ENCODE results near the gene CRIP2. TPM values are rescaled to one million over a fixed set of nuclear protein-coding genes. Genes with fewer than 3 reads are reported as not detected.

Gene CRIP2
- total and polyA plus RNA-seq, 2 of the 13 experiments (the other 11 are each of a cell fraction or from before 2014, with no cell fraction given), result 31.6 to 37.9 TPM

DNA sequence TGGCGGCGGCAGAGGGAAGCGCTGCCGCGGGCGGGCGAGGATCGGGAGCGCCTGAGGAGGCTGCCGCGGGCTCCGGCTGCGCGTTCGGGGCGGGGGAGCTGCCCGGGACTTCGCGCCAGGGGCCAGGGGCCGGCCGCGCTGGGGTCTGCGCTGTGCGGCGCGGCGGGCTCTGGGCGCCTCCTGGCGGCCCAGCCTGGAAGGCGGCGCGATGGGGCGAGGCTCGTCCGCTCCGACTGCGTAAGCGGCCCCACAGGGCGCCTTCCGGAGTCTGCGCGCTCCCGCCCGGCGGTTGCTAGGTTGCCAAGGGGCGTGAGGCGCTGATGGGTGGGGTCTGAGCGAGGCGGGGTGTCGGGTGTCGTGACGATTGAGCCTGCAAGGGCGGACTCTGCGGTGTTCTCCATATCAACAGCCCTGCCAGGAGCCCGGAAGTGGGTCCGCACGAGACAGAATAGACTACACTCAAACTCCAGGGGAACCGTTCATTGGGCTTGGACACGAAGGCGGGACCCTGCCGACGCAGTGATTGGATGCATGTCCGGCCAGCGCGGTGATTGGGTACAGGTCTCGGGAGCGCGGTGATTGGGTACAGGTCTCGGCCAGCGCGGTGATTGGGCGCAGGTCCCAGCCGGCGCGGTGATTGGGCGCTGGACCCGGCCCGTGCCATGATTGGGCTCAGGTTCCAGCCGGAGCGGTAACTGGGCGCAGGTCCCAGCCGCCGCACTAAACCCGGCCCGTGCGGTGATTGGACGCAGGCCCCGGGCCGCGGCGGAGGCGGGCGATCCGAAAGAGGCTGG lies 16.1 kb downstream of the CRIP2 start, which contains the start of gene TEDC1 (continued):
- TF ChIP-seq, protein P1, sequence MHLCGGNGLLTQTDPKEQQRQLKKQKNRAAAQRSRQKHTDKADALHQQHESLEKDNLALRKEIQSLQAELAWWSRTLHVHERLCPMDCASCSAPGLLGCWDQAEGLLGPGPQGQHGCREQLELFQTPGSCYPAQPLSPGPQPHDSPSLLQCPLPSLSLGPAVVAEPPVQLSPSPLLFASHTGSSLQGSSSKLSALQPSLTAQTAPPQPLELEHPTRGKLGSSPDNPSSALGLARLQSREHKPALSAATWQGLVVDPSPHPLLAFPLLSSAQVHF (CRISPR knock-in tag; IDR thresholded peaks at IDR 0.05), result peak; percentile 71; the same call in 1 of the 2 replicates
- no peak for TF ChIP-seq JUND (CRISPR knock-in tag; IDR thresholded peaks at IDR 0.05)
- TF ChIP-seq CREM (IDR thresholded peaks at IDR 0.05), result peak; percentile 82
- no peak for TF ChIP-seq CREM (CRISPR knock-in tag; IDR thresholded peaks at IDR 0.05)
- no peak for TF ChIP-seq FOXP1 (IDR thresholded peaks at IDR 0.05)
- TF ChIP-seq FOXP1 (CRISPR knock-in tag; IDR thresholded peaks at IDR 0.05), result no peak
- 0 out of 2 replicates have a peak, but pooled peaks have one; percentile 58 for TF ChIP-seq ZNF850 (CRISPR knock-in tag; conservative IDR thresholded peaks at IDR 0.05)
- no peak for TF ChIP-seq ZFYVE20 (CRISPR knock-in tag; IDR thresholded peaks at IDR 0.05; ENCODE audit: borderline replicate concordance, low read depth)
- TF ChIP-seq THAP11 (CRISPR knock-in tag; IDR thresholded peaks at IDR 0.05), result peak; percentile 93
- TF ChIP-seq ZNF792 (CRISPR knock-in tag; IDR thresholded peaks at IDR 0.05), result 0 out of 2 replicates have a peak, but pooled peaks have one; percentile 16
- no peak for TF ChIP-seq THYN1 (CRISPR knock-in tag; IDR thresholded peaks at IDR 0.05; ENCODE audit: borderline replicate concordance, low read depth)
- peak; percentile 95 for TF ChIP-seq SP2 (CRISPR knock-in tag; IDR thresholded peaks at IDR 0.05)
- TF ChIP-seq ZNF589 (CRISPR knock-in tag; conservative IDR thresholded peaks at IDR 0.05), result peak; percentile 82
- TF ChIP-seq, protein P2, sequence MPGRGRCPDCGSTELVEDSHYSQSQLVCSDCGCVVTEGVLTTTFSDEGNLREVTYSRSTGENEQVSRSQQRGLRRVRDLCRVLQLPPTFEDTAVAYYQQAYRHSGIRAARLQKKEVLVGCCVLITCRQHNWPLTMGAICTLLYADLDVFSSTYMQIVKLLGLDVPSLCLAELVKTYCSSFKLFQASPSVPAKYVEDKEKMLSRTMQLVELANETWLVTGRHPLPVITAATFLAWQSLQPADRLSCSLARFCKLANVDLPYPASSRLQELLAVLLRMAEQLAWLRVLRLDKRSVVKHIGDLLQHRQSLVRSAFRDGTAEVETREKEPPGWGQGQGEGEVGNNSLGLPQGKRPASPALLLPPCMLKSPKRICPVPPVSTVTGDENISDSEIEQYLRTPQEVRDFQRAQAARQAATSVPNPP (CRISPR knock-in tag; IDR thresholded peaks at IDR 0.05), result peak; percentile 80
- TF ChIP-seq MAFK (conservative IDR thresholded peaks at IDR 0.05 in 1 of 2, IDR thresholded peaks at IDR 0.05 in 1 of 2; ENCODE audit: low read length in 2 of 2), result no peak
- 0 out of 2 replicates have a peak, but pooled peaks have one; percentile 29 for TF ChIP-seq TSC22D2 (CRISPR knock-in tag; IDR thresholded peaks at IDR 0.05; ENCODE audit: borderline replicate concordance)
- peak; percentile 81; the same call in 1 of the 2 replicates for TF ChIP-seq KDM4B (CRISPR knock-in tag; IDR thresholded peaks at IDR 0.05)
- TF ChIP-seq, protein P3, sequence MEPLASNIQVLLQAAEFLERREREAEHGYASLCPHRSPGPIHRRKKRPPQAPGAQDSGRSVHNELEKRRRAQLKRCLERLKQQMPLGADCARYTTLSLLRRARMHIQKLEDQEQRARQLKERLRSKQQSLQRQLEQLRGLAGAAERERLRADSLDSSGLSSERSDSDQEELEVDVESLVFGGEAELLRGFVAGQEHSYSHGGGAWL (CRISPR knock-in tag; IDR thresholded peaks at IDR 0.05), result 0 out of 2 replicates have a peak, but pooled peaks have one; percentile 50
- no peak for TF ChIP-seq SUZ12 (IDR thresholded peaks at IDR 0.05; ENCODE audit: low read depth, low read length)
- TF ChIP-seq, protein P4, sequence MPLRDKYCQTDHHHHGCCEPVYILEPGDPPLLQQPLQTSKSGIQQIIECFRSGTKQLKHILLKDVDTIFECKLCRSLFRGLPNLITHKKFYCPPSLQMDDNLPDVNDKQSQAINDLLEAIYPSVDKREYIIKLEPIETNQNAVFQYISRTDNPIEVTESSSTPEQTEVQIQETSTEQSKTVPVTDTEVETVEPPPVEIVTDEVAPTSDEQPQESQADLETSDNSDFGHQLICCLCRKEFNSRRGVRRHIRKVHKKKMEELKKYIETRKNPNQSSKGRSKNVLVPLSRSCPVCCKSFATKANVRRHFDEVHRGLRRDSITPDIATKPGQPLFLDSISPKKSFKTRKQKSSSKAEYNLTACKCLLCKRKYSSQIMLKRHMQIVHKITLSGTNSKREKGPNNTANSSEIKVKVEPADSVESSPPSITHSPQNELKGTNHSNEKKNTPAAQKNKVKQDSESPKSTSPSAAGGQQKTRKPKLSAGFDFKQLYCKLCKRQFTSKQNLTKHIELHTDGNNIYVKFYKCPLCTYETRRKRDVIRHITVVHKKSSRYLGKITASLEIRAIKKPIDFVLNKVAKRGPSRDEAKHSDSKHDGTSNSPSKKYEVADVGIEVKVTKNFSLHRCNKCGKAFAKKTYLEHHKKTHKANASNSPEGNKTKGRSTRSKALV (CRISPR knock-in tag; IDR thresholded peaks at IDR 0.05), result 0 out of 2 replicates have a peak, but pooled peaks have one; percentile 50
- peak; percentile 16; the same call in 1 of the 2 replicates for TF ChIP-seq SP5 (CRISPR knock-in tag; IDR thresholded peaks at IDR 0.05; ENCODE audit: borderline replicate concordance, low read depth)
- 0 out of 2 replicates have a peak, but pooled peaks have one; percentile 28 for TF ChIP-seq ELK4 (CRISPR knock-in tag; IDR thresholded peaks at IDR 0.05; ENCODE audit: borderline replicate concordance)
- TF ChIP-seq U2AF2 (IDR thresholded peaks at IDR 0.05; ENCODE audit: low read depth, low read length), result no peak
- TF ChIP-seq ZNF124 (CRISPR knock-in tag; IDR thresholded peaks at IDR 0.05), result no peak; the same call in 1 of the 2 replicates

All from HepG2 (cell line).